ENCODE measurements around the gene ACTN1.

The ACTN1 gene

DNA sequence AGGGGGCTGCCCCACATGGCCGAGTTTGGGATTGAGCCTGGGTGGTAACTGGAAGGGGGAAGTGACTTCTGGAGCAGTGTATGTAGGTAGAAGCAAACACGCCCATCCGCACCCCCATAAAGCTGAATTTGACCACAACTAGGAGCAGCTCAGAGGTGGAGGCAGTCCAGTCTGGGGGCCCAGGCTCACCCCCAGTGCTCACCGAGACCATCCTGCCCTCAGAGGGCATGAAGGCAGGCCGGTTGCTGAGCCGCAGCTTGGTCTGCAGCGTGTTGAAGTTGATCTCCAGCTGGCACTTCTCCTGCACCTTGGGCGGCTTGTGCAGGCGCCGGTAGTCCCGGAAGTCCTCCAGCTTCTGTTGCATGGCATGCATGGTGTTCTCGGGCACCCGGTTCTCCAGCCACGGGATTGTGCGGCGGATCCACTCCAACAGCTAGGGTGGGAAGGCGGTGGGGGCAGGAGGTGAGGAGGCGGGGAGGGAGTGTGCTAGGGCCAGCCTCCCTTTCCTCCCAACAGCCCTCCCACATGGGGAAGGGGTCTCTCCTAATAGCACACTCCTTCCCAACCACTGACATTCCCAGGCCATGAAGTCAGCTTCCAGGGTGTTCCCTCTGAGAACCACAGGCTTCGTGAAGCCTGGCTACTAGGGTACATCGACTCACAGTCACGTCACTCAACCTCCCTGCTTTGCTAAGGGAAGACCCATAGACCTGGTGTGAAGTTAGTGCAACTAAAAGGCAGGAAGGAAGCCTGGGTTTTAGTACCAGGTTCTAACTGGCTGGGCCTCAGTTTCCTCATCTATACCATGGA lies 87.0 kb downstream of the ACTN1 start:
- peak; percentile 58 for DNase-seq (ENCODE audit: low spot score)

DNA sequence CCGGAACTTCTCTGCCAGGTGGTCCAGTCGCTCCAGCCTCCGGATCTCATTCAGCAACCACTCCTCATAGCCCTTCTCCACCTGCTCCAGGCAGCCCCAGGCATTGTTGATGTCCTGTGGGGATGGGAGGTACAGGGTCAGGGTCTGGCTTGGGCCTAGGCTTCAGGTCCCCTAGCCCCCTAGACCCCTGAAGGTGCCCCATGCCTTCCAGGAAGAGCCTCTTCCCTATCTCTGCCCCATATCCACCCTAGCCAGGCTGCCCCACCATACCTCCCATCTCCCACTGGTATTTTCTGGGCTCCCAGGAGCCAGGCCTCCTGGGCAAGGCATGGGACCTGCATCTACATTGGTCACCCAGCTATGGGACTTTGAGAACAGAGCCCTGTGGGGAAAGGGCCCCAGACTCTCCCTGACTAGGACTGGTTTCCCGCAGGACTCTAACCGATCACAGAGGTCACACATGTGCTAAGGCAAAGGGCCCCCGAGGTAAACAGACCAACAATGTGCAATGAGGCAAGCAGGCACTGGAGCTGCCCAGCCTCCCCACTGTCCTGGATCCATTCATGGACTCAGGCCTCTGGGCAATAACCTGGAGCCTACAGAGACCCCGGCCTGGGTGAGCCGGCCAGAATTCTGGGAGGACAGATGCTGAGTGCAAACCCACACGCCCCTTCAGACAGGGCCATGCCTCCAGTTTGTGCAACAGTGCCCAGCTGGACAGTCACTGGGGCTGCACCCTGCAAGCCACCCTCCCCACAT lies 88.8 kb downstream of the ACTN1 start:
- DNase-seq (ENCODE audit: low spot score) = no peak

GRCh38 chr14:68888883-68889282 lies 90.2 kb downstream of the ACTN1 start:
- DNase-seq (ENCODE audit: low spot score) = no peak

- DNase-seq (ENCODE audit: low spot score) = peak; percentile 62
Measured at GRCh38 chr14:68888025-68888850, 90.9 kb downstream of the ACTN1 start.

GRCh38 chr14:68886109-68886434 lies 93.0 kb downstream of the ACTN1 start:
- DNase-seq (ENCODE audit: low spot score) = no peak

DNA sequence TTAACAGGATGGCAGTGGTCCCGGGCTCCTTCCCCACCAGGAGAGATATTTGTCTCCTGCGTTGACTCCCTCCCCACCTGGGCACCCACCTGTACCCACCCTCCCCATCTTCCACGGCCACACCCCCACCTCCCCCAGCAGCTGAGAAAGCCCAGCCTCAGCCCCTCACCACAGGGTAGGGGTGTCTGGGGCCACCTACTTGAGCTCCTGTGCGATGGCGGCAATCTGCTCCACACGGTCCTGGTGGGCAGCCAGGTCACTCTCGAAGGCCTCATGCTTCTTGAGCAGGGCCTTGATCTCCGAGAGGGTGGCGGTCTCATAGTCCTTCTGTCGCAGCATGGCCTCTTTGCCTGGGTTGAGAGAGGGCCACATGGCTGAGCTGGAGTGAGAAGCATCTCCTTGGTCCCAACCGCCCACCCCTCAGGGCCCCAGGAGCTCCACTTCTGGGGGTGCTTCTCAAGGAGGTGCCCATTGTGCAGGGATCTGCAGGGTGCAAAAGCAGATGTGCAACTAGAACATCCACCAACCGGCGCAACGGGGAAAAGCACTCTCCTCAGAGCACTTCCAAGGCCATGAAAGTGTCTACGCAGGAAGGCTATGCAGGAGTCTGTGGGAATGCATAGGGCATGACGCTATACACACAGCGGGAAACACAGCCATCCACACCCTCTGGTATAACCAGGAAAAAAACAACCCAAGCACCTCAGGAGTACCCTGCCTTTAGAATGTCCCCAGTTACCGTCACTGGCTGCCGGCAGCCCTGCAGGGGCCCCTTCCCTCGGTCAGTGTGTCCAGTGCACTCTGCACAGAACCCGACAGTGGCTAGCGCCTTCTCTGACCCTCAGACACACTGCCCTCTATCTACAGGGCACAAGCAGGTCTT lies 93.6 kb downstream of the ACTN1 start:
- DNase-seq (ENCODE audit: low spot score) = no peak

DNA sequence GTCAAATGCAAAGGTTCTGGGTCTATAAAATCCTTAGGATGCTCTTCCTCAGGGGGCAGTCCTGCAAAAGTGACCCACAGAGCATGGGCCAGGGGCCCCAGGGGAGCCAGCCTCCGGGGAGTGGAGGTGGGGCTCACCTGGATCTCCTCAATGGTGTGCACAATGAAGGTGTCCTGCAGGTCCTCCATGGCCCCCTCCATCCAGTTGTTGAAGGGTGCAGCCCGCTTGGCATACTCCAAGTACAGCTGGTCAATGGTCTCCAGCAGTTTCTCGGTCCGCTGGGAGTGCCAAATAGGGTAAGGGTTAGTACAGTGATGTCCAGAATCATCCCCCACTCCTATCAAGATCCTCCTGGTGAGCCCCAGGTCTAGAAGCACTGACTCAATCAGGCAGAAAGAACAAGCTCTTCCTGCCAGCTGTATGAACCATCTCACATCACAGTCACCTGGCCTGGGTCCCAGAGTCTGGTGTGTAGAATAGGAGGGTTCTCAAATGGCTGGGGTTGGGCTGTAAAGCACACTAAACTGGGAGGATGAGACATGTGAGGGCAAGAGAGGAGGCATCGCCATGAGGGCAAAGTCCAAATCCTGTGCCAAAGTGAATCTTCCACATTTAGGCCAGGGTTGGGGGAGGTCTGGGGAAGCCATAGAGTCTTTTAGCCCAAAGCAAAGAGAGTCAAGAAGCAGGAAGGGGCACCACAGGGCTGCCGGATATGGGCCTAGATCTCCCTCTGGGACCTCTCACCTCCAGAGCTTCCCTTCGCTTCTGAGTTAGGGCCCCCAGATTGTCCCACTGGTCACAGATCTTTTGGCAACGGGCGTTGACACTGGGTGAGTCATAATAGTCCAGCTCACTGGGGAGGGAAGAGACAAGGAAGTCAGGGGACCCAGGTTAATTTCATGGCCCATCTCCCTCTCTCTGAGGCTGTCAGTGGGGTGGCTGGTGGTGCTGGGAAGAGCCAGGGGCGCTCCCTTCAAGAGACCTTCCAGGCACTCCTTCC lies 94.8 kb downstream of the ACTN1 start:
- peak; percentile 90 for DNase-seq (ENCODE audit: low spot score)

DNA sequence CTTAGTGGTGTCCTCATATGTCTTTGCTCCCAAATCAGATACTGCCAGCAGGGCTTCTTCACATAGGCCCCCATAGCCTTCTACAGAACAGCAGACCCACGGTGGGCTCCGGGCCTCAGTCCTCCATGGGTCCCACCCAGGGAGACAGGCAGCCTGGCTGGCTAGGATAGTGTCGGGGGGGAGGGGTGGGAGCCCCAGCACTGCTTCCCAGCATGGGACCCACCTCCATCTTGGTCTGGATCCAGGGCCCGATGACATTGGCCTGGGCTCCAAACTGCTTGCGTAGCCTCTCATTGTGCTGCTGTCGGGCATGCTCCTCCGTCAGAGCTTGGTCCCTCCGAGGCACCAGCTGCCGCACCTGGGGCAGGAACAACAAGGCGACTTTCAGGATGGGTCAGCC lies 96.9 kb downstream of the ACTN1 start:
- DNase-seq (ENCODE audit: low spot score) = no peak

- DNase-seq (ENCODE audit: low spot score) = no peak
Measured at GRCh38 chr14:68881396-68881795, 97.7 kb downstream of the ACTN1 start.

DNA sequence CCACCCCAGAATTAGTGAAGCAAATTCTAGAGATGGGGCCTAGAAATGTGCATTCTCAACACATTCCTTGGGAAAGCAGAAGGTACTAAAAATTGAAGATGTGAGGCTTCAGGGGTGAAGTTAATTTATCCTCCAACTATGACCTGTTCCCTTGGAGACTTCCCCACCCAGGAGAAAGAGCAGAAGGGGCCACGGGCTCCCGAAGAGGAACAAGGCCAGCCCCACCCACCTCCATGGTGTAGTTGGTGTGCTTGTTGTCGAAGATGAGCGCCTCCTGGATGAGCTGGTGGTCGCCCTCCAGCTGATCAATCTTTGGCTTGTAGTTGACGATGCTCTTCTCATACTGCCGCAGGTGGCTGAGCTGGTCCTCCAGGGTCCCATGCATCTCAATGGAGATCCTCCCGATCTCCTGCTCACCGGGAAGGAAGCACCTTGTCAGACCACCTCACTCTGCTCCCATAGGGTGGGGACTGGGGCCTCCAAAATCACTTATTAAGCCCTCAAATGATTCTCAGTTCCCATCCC lies 98.5 kb downstream of the ACTN1 start:
- DNase-seq (ENCODE audit: low spot score) = no peak

DNA sequence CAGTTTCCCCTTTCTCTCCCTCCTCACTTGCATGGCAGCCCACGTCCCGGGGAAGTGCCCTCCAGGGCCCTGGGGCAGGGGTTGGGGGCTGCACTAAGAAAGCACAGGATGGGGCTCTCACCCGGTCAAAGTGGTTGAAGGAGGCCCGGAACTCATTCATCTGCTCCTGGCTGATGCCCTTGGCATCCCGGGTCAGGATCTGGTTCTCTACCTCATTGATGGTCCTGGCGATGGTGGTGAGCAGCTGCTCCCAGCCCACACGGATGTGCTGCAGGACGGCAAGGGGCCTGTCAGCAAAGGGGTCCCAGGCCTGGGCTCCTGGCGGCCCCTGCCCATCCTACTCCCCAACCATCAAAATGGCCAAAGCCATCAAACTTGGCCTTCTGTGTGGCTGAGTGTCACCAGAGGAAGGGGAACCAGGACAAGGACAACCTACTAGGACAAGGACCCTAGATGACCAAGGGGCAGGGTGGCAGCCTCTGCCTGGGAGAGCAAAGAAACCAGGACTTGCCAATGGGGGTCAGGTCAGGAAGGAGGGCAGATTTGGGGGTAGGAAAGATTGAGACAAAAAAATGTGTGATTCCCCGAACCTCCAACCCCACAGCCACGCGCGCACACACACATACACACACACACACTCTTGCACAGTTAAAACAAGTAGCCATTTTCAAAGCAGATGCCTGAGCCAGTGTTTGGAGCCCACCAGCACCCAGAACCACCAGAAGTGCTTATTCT lies 99.1 kb downstream of the ACTN1 start:
- DNase-seq (ENCODE audit: low spot score) = no peak

- no peak for DNase-seq (ENCODE audit: low spot score)
Measured at GRCh38 chr14:68879321-68879781, 99.8 kb downstream of the ACTN1 start.

GRCh38 chr14:68878908-68879307 lies 100.2 kb downstream of the ACTN1 start:
- DNase-seq (ENCODE audit: low spot score) = no peak

GRCh38 chr14:68877993-68878575 lies 101.0 kb downstream of the ACTN1 start:
- DNase-seq (ENCODE audit: low spot score) = no peak

DNA sequence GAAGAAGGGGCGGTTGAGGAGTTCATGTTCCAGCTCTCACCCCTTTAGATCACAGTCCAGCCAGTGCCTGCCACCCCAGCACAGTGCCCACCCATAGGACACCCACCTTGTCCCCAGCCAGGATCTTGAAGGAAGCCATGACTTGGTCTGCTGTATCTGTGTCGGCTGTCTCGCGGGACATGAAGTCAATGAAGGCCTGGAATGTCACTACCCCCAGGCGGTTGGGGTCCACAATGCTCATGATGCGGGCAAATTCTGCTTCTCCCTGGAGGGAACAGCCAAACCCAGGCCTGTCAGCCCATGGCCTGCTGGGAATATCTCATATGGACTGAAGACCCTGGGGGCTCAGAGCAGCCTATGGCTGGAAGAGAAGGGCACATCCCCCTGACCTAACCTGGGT lies 102.1 kb downstream of the ACTN1 start:
- DNase-seq (ENCODE audit: low spot score) = no peak

DNA sequence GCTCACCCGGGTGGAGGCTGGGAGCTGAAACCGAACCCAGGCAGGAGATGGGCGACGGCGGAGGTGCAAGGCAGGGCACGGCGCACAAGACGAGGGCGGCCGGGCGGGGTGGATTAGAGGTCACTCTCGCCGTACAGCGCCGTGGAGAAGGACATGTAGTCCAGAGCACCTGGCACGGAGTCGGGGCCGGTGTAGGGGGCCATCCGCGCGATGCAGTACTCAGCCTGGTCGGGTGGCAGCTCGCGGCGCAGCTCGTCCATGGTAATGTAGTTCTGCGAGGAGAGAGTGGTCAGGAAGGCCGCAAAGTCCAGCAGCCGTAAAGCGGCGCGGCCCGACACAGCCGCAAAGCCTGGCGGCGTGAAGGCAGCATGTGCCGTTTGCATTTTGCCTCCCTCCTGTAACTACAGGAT lies 104.4 kb downstream of the ACTN1 start:
- no peak for DNase-seq (ENCODE audit: low spot score)

GRCh38 chr14:68873376-68873775 lies 105.7 kb downstream of the ACTN1 start:
- DNase-seq (ENCODE audit: low spot score) = no peak

DNA sequence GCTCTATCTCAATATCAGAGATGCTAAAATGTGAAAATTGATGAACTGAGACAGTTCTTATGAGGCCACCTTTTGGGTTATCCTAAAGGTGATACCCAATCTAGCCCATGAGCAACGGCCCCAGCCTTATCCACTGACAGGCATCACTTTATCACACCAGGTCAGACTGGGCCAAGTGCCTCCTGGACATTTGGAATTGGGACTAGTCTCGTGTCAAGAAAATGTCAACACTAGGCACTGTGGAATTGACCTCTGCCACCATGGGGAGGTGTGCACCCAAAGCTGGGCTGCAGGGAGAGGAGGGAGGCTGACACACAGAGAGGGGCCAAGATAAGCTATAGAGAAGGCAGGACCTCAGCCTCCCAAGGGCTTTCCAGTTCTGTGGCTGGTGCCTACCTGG lies 107.7 kb downstream of the ACTN1 start:
- no peak for DNase-seq (ENCODE audit: low spot score)

DNA sequence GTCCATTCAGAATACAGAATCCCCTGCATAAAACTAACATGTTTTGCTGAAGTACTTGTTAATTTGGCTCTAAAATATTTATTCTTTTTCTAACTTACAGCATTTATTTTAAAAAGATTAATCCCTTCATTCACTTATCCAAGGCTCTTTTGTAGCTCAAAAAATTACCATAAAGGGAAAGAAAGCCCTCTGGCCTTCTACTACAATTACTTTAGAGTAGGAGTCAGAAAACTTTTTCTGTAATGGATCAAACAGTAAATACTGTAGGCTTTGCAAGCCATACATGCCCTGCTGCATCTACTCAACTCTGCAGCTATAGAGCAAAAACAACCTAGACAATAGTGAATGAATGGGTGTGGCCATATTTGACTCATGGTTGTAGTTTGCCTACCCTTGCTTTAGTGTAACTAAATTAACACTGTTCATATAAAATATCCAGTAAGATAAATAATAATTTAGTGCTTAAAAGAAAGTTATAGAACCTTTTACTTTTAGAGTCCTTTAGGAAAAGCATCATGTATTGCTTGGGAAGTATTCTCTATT lies 112.0 kb downstream of the ACTN1 start:
- no peak for DNase-seq (ENCODE audit: low spot score)

Measured in kidney tubule cell (primary cell).